Spleen (tissue), 11 donors: ENCODE results near the gene EXTL1. TPM values are rescaled to one million over a fixed set of nuclear protein-coding genes. Genes with fewer than 3 reads are reported as not detected.

Experiments used
- DNase-seq: peaks from one replicate; pipeline ENCODE4 v3.0.0-alpha.2; 2020
- H3K27ac ChIP-seq, 8 donors: fragments of 200-600 bp; sonication (generic) in 7 of 8; 1 replicate in 4 of 8; 2 replicates in 4 of 8; pipeline versions ENCODE4 v1.5.0 to v1.8.0; 2016 to 2021; ENCODE audit warnings: inconsistent platforms in 4 of 8, mild to moderate bottlenecking in 4 of 8, moderate library complexity in 1 of 8
- H3K27me3 ChIP-seq, 7 donors: fragments of 200-600 bp; sonication (generic) in 6 of 7; replicated peaks in 1 of 7; 1 replicate in 4 of 7; 2 replicates in 3 of 7; pipeline versions ENCODE4 v1.5.0 to v1.8.0; 2016 to 2021; ENCODE audit warnings: inconsistent platforms in 3 of 7, mild to moderate bottlenecking in 1 of 7
- H3K36me3 ChIP-seq, 6 donors: fragments of 200-600 bp; sonication (generic) in 5 of 6; 1 replicate in 4 of 6; 2 replicates in 2 of 6; pipeline versions ENCODE4 v1.5.0 to v1.8.0; 2016 to 2021; ENCODE audit warnings: inconsistent platforms in 2 of 6
- H3K4me1 ChIP-seq, 6 donors: fragments of 200-600 bp; sonication (generic) in 5 of 6; 1 replicate in 3 of 6; 2 replicates in 3 of 6; pipeline versions ENCODE4 v1.5.0 to v1.8.0; 2016 to 2021; ENCODE audit warnings: inconsistent platforms in 3 of 6
- H3K4me3 ChIP-seq, 8 donors: fragments of 200-600 bp; sonication (generic) in 7 of 8; 1 replicate in 4 of 8; 2 replicates in 4 of 8; pipeline versions ENCODE4 v1.5.0 to v1.8.0; 2016 to 2021; ENCODE audit warnings: inconsistent platforms in 4 of 8, mild to moderate bottlenecking in 4 of 8, moderate library complexity in 2 of 8
- H3K9me3 ChIP-seq, 8 donors: fragments of 200-600 bp; sonication (generic) in 7 of 8; 1 replicate in 4 of 8; 2 replicates in 4 of 8; pipeline versions ENCODE4 v1.5.0 to v1.8.0; 2016 to 2021; ENCODE audit warnings: inconsistent platforms in 4 of 8
- CTCF ChIP-seq, 11 experiments: fragments of 200-600 bp in 7 of 11; fragments of 450-650 bp in 4 of 11; sonication (generic) in 4 of 11; IDR thresholded peaks in 8 of 11; conservative IDR thresholded peaks in 3 of 11; 1 replicate in 7 of 11; 2 replicates in 4 of 11; pipeline versions ENCODE4 v1.4.0 to v1.8.0; 2016 to 2021; ENCODE audit warnings: antibody characterized with exemption in 11 of 11, inconsistent platforms in 4 of 11, mild to moderate bottlenecking in 1 of 11
- POLR2A ChIP-seq, 3 donors: fragments of 450-650 bp; IDR thresholded peaks; one replicate each; pipeline ENCODE4 v1.5.1; 2017; ENCODE audit warnings: antibody characterized with exemption in 3 of 3, mild to moderate bottlenecking in 1 of 3
- POLR2AphosphoS5 ChIP-seq, 3 donors: sonication (generic); formaldehyde crosslinking; IDR thresholded peaks; one replicate each; pipeline ENCODE4 v1.5.1; 2017; ENCODE audit warnings: antibody characterized with exemption in 3 of 3
- WGBS, 5 donors: extraction: QIAGEN DNeasy Blood & Tissue Kit in 3 of 5; methylation state at CpG; one replicate each; pipeline versions ENCODE4 v1.1.5 to v1.1.7; 2013 to 2018; 5-methylcytosine and 5-hydroxymethylcytosine counted together
- intact Hi-C: fragments of 100-400 bp; cut with DNase I; formaldehyde crosslinking; loops from one replicate; pipeline ENCODE4 v1.15.0; 2023; ENCODE audit warnings: low total_unique reads
- polyA plus RNA-seq, 3 donors: library from polyadenylated mRNA; stranded (reverse); fragments of 200-250 nt; gene quantifications; one replicate each; pipeline ENCODE4 v1.2.1, GENCODE V29; 2013
- total RNA-seq, 7 donors: library from RNA; depleted of rRNA in 3 of 7; stranded (reverse); fragments of >200 nt in 3 of 7; fragmentation: NEBNext Ultra II Directional in 4 of 7; extraction: Animal tissue kit (Norgen Biotek cat#: 25700) in 4 of 7; gene quantifications; one replicate each; pipeline versions ENCODE4 v1.1.0 to v1.2.1, GENCODE V29; 2016 to 2021
- donor health status: healthy with polysubstance abuse.
- donor health status: DM: no; HTN: no; CAD: no; lungs with moderate emphysema.
- donor health status: DM: no; HTN: no; CAD: no.
- donor health status: Bipolar disorder and iron deficiency.
- donor health status: healthy.
- donor health status: DM: no; HTN: no; CAD: no.
- donor health status: DM: yes; HTN: yes; CAD: no.

EXTL1 gene
- total and polyA plus RNA-seq, 10 donors = 0.30 to 8.6 (median 3.6) TPM

- H3K36me3 ChIP-seq = no peaks in the 10 kb centered on the region
- TF ChIP-seq CTCF (IDR thresholded peaks at IDR 0.05 in 8 of 11, conservative IDR thresholded peaks at IDR 0.05 in 3 of 11) (no peak), POLR2AphosphoS5 (IDR thresholded peaks at IDR 0.05) (no peak), POLR2A (IDR thresholded peaks at IDR 0.05) (no peak)
- H3K4me1 ChIP-seq = no peaks in the 10 kb centered on the region
- peaks cover 0 to 31% (median 0%) of the 10 kb centered on the region in 7 donors for H3K27me3 ChIP-seq
- no peak overlapping the region for H3K4me3 ChIP-seq
- intact Hi-C loops = no loop called here
- H3K9me3 ChIP-seq = no peaks in the 10 kb centered on the region
- DNase-seq = no peak
- no peak overlapping the region for H3K27ac ChIP-seq
- WGBS, 5 donors = 80 to 100% (median 91%) methylated on average over 1 of the region's 1 CpG
These were observed 55.9 kb downstream of the EXTL1 start for GRCh38 chr1:26077524-26077923.

GRCh38 chr1:26078286-26079177 is 57.0 kb downstream of the EXTL1 start:
- Histone ChIP-seq H3K27me3 (peaks cover 0 to 27% (median 0%) of the 10 kb centered on the region in 7 donors), H3K27ac (no peak overlapping the region), H3K9me3 (no peaks in the 10 kb centered on the region), H3K36me3 (no peaks in the 10 kb centered on the region), H3K4me3 (no peak overlapping the region), H3K4me1 (no peaks in the 10 kb centered on the region)
- TF ChIP-seq POLR2A (IDR thresholded peaks at IDR 0.05) = no peak
- TF ChIP-seq CTCF (IDR thresholded peaks at IDR 0.05 in 8 of 11, conservative IDR thresholded peaks at IDR 0.05 in 3 of 11) = no peak
- no peak for TF ChIP-seq POLR2AphosphoS5 (IDR thresholded peaks at IDR 0.05)
- 78 to 85% (median 81%) methylated on average over 8 of the region's 8 CpGs for WGBS, 5 donors
- intact Hi-C loops = no loop called here
- DNase-seq = no peak

- intact Hi-C loops = no loop called here
- TF ChIP-seq POLR2A (IDR thresholded peaks at IDR 0.05) (no peak), CTCF (IDR thresholded peaks at IDR 0.05 in 8 of 11, conservative IDR thresholded peaks at IDR 0.05 in 3 of 11) (no peak), POLR2AphosphoS5 (IDR thresholded peaks at IDR 0.05) (no peak)
- DNase-seq = no peak
These were observed 57.6 kb downstream of the EXTL1 start for GRCh38 chr1:26079178-26079563.

More at GRCh38 chr1:26079178-26079563, 57.6 kb downstream of the EXTL1 start:
- Histone ChIP-seq H3K36me3 (no peaks in the 10 kb centered on the region), H3K9me3 (no peaks in the 10 kb centered on the region), H3K27me3 (peaks cover 0 to 28% (median 0%) of the 10 kb centered on the region in 7 donors), H3K4me1 (no peaks in the 10 kb centered on the region), H3K4me3 (no peak overlapping the region), H3K27ac (no peak overlapping the region)
- WGBS, 5 donors = 70 to 84% (median 78%) methylated on average over 7 of the region's 7 CpGs
